OCI-LY3 (cell line): ENCODE results near the gene CNPY1.

Source experiments
- EZH2phosphoT487 ChIP-seq: fragments of 200-600 bp; shearing (Covaris generic); IDR thresholded peaks from 2 replicates; pipeline ENCODE4 v1.6.1; 2018; ENCODE audit warnings: antibody characterized with exemption, mixed run types, low read depth
- TF ChIP-seq, protein P1 (sequence below): fragments of 200-600, 300-600 bp; sonication (generic); IDR thresholded peaks from 2 replicates; pipeline ENCODE4 v1.5.1; 2014; ENCODE audit warnings: antibody characterized with exemption, low read length, low read depth

DNA sequence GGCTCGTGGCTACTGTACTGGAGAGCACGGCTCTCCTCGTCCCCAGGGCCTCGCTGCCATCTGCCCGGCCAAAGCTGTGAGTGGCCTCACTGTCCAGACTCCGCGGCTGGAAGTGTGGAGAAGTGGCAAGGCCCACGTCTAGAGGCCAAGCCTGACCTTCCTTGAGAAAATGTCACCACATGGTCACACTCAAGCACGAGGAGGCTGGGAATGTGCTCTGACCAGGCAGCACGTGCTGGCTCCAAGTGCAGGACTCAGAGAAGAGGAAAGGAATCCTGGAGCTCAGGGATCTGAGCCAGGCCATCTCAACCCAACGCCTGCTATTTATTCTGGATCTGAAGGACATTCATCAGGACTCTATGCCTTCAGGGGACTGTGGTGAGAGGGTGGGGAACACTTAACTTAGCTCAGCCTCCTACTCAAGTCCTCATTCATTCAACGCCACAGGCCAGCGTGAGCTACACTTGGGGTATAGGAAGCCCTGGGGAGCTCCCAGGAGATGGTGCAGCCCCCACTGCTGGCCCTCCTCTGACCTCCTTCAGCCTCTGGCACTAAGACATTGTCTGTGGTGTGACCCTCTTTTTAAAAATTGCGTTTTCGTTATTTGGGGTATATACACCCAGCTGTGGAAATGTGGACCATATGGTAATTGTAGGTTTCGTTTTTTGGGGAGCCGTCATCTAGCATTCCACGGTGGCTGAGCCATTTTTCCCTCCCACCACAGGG is 59.4 kb downstream of the CNPY1 start:
- TF ChIP-seq, protein P1, sequence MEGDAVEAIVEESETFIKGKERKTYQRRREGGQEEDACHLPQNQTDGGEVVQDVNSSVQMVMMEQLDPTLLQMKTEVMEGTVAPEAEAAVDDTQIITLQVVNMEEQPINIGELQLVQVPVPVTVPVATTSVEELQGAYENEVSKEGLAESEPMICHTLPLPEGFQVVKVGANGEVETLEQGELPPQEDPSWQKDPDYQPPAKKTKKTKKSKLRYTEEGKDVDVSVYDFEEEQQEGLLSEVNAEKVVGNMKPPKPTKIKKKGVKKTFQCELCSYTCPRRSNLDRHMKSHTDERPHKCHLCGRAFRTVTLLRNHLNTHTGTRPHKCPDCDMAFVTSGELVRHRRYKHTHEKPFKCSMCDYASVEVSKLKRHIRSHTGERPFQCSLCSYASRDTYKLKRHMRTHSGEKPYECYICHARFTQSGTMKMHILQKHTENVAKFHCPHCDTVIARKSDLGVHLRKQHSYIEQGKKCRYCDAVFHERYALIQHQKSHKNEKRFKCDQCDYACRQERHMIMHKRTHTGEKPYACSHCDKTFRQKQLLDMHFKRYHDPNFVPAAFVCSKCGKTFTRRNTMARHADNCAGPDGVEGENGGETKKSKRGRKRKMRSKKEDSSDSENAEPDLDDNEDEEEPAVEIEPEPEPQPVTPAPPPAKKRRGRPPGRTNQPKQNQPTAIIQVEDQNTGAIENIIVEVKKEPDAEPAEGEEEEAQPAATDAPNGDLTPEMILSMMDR, result no peak
- no peak for TF ChIP-seq EZH2phosphoT487
